Measurements from ENCODE around the gene ZNF267.
"Not testable (repeated sequence)": the region's sequence is repeated elsewhere in the genome, so short reads cannot be mapped to it uniquely, and the experiment has no call there.

Gene ZNF267

DNA sequence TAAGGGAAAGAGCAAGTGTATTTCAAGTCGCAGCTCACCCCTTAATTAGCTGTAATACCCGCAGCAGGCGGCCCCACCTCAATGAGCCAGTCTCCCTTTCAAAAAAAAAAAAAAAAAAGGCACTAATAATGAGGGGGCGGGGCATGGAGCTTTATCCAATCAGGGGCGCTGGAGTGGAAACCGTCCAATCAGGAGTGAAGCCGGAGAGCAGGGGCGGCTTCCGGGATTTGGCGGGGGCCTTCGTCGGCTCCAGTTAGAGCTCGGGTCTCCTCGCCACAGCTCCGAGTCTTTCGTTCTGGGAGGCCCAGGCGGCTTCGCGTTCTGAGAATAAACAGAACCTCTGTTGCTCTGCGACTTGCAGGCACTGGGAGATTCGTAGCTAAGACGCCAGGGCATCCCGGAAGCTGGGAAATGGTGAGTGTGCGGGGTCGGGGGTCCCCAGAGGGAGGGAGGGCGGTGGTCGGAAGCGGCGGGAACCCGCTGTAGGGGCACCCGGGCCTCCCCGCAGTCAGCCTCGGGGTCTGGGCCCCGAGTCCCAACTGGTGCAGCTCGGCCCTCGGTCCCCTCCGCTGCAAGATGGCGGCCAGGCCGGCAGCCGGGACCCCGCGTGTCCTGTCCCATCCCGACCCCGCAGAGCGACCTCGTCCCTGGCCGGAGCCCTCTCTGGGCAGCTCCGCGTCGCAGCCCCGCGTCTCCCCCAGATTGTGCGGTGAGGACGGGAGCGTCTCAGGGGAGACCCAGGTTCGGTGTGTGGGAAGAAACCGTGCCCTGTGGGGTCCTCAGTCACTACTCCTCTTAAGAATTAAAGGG lies at the start of gene ZNF267:
ZNF267 (plus strand) TSS at position 252 of the 810 bp plus-strand sequence; CDS start at position 412, 160 bp downstream.
- DNase-seq (ENCODE audit: low spot score), result peak; percentile 95

DNA sequence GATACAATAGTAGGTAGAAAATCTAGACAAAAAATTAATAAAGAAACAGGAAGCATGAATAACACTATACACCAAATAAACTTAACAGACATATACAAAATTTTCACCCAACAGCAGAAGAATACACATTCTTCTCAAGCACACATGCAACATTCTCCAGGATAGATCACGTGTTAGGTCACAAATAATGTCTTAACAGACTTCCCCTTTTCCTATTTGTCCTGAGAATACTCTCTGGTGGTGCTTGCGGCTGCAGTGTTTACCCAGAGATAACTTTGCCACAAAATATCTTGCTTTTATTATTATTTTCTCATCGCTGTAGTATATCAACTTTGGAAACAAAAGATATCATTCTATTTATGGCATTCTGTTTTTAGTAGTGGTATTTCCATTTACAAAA lies 40.6 kb upstream of the ZNF267 start:
- no peak for DNase-seq (ENCODE audit: low spot score)

DNA sequence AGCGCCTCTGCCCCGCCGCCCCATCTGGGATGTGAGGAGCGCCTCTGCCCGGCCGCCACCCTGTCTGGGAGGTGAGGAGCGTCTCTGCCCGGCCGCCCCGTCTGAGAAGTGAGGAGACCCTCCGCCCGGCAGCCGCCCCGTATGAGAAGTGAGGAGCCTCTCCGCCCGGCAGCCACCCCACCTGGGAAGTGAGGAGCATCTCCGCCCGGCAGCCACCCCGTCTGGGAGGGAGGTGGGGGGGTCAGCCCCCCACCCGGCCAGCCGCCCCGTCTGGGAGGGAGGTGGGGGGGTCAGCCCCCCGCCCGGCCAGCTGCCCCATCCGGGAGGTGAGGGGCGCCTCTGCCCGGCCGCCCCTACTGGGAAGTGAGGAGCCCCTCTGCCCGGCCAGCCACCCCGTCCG lies 37.2 kb upstream of the ZNF267 start:
- DNase-seq (ENCODE audit: low spot score), result not testable (repeated sequence)

DNA sequence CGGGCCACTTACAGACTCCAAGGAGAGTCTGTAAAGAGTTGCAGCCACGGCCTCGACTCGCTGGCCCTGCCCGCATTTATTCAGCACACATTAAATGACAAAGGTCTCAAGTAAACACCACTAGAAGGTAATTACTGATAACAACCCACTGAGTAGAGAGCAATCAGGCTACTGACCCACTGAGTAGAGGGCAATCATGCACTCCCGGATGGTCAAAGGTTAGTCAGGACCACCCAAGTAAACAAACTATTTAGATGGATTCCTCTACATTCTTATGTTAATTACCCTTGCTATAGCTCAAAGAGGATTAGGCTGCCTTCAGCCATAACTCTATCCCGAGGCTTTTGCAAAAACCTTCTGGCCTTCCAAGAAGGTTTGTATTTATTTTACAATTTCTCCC lies 30.7 kb upstream of the ZNF267 start:
- no peak for DNase-seq (ENCODE audit: low spot score)

DNA sequence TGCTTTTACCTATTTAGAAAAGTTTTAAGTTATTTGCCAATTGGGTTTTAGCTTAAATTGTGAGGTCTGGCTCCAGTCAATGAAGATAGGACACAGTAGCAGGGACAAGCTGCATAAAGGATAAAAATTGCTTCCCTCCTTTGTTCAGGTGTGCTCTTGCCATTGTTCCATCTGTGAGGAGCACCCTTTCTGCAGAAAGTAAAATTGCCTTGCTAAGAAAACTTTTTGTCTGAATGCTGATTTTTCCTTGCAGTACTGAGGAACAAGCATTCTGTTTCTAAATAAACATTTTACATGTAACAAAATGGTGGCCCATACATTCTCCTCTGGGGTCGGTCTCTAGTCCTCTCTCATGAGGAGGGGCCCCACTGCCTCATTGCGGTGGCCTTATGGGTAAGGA lies 25.0 kb upstream of the ZNF267 start:
- DNase-seq (ENCODE audit: low spot score), result not testable (repeated sequence)

DNA sequence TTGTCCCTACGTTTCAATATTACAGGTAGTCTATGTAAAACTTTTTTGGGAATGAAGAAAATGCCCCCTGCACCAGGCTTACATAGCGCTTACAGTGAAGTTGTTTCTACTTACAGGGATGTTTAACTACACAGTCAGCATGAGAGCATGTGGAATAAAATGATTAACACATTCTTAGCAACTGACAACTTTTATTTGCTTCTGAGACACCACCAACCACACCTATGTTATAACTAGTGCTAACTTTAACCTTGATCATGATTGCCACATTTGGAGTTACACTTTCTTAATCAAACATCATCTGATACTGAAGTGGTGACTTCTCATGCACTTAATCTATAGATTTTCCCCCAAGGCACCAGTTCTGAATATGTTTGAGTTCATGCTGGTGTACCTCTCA lies 20.3 kb upstream of the ZNF267 start:
- DNase-seq (ENCODE audit: low spot score), result no peak

DNA sequence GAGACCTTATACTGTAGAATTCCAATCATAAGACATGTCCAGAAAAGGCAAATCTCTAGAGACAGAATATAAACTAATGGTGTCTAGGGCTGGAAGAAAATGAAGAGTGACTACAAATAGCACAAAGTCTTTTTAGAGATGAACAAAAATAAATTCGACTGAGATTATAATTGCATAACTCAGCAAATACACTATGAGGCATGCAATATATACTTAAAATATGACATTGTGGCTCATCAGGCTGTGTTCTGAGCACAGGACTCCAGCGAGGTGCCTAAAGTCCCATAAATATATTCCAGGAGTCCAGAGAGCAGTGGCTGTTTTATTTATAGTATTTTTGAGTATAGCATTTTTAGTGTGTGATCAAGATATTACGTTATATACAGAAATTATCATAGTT lies 13.1 kb upstream of the ZNF267 start:
- DNase-seq (ENCODE audit: low spot score), result no peak

DNA sequence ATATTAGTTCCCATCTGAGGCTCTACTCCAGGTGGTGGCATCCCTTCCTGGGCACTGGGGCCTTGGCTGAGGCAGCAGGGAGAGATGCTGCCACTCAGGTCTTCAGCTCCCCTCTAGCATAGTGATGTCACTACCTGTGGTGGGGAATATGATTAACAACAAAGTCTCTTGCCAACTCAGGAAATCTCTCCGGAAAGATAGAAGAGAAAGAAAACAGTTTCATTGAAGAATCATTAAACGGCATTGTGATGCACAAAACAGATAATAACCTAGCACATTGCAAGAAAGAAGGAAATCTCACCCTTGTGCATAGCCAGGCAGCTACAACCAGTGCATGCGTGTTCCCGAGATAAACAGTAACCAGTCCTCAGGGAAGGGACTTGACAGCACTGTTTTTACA lies 12.2 kb upstream of the ZNF267 start:
- no peak for DNase-seq (ENCODE audit: low spot score)

DNA sequence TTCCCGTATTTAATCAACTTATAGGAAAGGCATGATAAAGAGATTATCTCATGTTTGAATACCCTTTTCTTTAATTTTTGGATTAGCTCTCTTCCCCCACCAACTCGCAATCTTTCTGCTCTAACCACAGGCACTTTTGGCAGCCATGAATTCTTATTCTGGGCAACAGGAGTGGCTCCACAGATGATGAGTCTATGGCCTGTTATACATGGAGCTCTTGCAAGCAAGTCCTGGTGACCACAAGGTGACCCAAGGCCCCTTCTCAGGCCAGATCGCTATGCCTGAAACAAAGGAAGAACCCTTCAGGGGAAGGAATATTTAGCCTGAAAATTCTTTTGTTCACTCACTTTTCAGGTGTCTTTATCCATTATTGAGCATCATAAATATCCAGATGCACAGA lies 10.8 kb upstream of the ZNF267 start:
- no peak for DNase-seq (ENCODE audit: low spot score)

DNA sequence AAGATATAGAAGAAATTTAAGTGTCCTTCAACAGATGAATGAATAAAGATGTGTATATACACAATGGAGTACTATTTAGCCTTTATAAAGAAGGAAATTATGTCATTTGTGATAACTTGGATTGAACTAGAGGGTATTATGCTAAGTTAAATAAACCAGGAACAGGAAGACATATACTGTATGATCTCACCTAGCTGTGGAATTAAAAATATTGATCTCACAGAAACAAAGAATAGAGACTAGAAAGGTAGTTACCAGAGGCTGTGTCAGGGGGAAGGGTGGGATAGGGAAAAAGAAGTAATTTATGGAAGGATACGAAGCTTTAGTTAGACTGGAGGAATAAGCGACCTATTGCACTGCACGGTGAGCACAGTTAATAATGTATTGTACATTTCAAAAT lies 5.4 kb upstream of the ZNF267 start:
- no peak for DNase-seq (ENCODE audit: low spot score)

DNA sequence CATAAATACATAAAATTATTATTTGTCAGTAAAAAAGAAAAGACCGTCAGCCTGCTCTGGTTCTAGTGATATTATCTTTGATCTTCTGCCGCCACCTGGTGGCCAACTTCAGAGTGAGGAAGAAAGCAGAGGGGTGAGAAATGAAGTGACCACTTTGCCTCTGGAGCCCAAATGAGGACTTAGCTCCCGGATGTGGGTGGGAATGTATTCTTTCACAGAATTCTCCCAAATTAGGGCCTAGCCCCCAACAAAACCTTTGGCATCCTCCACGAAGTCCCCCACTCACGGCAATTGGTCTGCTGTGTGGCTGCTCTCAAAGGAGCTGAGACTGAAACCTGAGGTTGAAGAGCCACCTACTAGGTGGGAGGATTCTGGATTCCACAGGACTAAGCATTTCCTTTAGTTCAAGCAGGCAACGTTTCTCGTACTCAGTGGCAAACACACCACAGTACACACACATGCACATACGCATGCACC lies 4.9 kb upstream of the ZNF267 start:
- DNase-seq (ENCODE audit: low spot score), result peak; percentile 62

DNA sequence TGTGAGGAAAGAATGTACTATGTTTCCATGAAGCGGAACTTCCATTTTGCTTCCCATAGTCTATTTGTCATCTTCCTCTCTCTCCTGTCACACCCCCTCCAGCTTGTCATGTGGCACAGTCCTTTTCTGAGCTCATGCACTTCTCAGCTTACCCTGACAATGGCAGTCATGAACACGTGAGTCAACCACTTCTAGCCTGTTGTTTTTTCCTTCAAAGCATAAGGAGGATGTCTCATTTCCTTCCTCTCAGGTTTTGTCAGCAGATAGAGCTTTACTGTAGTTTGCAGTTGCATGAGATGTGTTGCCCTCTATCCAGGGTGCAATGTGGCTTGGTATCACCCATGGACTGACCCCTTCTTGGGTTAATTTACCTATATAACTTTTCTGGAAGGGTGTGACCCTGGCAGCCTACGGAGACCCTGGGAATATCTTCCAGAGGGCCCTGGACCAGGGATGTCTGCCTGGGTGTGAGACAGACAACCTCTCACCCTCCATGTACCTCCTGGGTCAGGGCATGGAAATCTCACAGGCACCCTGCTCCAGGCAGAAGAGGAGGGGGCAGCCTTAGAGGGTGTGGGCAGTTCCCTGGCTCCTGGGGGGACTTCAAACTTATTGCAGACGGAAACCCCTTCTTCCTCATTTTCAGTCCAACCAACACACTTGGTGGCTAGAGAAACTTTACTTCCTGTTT lies 4.0 kb upstream of the ZNF267 start:
- DNase-seq (ENCODE audit: low spot score), result peak; percentile 59

DNA sequence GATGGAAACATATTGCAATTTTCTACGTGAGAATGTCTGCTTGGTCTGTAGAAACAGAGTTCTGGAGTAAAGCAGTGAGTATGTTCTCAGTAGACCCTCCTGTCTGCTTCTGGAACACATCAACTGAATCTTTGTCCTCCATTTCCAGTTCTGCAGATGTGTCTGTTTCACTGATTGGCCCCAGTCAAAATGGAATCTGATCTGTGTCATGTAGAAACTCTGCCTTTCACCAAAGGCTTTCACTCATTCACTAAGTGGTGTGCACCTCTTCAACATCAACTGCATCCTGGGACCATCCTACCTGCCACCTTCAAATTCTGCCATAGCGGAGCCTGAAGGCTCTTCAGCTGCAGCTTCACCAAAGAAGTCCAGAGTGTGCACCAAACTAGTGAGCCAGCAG lies 2.8 kb upstream of the ZNF267 start:
- no peak for DNase-seq (ENCODE audit: low spot score)

DNA sequence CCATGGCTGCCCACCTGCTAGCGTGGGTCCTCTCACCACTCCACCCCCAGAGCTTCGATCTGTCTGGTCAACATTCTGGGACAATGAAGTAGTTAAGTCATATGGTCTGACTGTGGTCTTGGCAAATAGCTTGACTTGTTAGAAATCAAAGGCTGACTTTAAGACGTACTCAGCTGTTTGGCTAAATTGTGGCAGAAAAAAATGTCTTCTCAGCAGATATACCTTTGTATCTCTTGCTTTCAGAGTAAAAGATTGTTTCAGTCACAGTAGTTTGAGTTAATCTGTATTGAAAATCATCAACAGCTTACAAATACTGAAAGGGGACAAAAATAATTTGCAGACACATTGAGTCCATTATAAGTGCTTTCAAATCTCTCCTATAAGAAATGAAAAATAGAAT lies 2.1 kb upstream of the ZNF267 start:
- no peak for DNase-seq (ENCODE audit: low spot score)

DNA sequence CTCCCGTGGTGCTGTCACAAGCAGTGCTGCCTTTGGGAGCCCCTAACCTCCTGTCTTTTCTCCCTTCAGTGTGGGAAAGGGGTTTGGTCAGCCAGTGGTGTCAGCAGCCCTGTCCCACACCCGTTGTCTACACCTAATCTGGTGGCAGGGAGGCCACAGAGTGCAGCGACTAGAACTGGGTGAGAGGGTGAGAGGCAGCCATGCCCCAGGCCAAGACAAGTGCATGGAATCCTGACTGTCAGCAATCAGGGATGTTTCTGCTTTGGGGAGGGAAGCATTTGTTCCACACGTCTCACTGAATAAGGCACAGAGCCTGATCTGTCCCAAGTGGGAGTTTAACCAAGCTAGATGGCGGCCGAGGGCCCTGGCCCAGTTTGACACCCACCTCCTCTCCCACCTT lies 1.4 kb upstream of the ZNF267 start:
- DNase-seq (ENCODE audit: low spot score), result no peak

DNA sequence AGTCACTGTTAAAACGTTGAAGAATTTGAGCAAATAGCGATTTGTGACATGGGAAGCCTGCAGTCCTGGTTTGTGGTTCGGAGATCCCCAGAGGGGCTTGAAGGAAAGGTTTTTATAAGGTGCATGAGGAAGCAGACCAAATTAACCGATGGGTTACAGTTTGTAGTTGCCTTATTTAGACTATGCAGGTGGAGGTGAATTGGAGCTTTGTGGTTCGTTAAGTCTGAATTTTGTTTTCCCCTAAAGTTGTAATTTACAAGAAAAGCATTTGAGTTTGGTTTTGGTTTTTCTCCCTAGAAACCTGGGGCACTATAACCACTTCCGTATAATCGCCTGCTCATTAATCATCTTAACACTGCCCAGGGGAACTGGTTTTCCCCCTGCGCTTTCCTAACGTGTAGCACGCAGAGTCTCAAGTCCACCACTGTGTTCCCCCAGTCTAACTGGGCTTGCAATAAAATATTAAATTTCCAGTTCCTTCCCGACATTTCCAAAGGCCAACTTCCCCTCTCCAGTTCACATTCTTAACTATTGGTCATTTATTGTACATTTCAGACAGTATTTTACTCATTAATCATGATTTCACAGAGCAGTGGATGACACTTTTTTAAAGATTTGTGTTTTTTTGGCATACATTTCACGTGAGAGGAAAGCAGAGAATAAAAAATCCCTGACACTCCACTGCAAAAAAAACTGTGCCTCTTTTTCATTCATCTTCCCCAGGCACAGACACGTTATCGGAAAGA lies 932 bp downstream of the ZNF267 start:
- peak; percentile 67 for DNase-seq (ENCODE audit: low spot score)

DNA sequence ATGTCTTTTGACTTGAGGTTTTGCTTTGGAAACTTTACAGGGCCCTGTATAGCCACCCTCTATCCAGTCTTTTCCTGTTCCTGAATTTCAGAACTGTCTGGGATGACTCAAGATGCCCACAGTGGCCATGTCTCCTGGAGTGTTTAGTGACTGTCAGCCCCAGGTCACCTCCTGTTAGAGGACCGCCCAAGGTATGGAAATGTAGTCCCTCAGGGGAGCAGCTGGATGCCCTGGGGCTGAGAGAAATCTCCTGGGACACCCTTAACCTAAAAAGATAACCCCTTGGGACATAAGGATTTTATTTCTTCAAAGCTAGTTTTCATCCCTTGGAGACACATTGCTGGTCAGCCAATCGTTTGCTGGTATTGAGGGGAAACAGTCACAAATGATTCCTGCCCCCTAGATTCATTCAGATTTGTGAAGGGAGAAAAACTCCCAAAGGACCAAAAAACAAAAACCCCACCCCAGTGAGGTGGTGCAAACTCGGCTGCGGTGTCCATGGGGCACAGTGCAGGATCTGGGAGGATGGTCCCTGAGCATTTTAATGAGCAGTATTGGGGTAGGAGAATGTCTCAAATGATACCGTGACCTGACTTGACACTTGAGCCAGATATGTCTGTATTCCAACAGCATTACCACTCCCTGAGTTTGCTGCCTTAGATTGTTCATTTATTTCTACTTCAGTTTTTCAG lies 1.7 kb downstream of the ZNF267 start:
- DNase-seq (ENCODE audit: low spot score), result peak; percentile 62

DNA sequence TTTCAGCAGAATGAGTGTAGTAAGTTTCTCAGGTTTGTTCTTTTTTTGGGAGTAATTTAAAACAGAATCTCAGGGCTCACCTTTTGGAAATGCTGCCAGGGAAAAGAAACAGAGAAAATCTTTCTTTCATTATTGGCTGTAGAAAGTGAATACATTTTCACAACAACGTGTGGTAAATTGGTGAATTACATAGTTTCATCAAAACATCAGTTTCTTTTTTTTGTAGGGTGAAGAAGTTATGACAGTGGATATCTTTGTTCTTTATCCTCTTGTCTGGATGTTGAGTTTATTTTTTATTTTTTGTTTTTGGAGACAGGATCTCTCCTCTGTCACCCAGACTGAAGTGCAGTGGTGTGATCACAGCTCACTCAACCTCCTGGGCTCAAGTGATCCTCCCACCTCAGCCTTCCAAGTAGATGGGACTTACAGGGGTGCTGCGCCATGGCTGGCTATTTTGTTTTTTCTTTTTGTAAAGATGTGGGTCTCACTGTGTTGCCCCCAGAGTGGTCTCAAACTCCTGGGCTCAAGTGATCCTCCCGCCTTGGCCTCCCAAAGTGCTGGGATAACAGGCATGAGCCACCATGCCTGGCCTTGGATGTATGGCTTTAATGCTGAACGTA lies 2.4 kb downstream of the ZNF267 start:
- no peak for DNase-seq (ENCODE audit: low spot score)

DNA sequence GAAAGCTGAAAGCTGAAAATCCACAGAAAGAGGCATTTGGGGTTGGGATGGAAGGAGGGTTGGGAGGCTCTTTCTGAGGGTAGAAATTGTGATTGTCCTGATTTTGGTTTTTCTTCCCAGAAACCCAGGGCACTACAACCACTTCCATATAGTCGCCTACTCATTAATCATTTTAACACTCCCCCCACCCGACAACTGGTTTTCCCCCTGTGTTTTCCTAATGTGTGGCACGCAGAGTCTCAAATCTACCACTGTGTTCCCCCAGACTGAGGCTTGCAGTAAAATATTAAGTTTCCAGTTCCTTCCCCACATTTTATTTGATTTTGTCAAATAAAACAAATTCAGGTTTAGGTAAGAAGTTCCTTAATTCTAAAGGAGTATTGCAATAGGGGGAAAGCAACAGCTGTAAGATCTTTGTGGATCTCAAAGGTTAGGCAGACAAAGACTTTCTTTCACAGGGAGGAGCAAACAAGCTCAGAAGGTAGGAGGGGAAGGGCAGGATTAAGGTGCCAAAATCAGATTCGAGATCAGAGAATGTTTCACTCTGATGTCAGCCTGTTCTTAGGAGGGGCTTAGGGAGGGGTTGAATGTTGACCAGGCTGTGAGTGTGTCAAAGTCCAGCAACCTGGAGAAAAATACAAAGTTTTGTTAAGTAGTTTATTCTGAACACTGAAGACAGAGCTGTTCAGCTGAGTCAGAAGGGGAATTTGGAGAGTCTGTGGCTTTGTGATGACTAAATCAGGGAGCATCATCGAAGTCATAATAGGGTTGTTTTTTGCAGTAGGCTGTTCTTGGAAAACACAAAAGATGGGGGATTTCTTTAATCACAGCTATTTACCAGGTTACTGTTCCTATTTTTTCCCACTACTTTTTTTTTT lies 3.6 kb downstream of the ZNF267 start:
- DNase-seq (ENCODE audit: low spot score), result no peak

DNA sequence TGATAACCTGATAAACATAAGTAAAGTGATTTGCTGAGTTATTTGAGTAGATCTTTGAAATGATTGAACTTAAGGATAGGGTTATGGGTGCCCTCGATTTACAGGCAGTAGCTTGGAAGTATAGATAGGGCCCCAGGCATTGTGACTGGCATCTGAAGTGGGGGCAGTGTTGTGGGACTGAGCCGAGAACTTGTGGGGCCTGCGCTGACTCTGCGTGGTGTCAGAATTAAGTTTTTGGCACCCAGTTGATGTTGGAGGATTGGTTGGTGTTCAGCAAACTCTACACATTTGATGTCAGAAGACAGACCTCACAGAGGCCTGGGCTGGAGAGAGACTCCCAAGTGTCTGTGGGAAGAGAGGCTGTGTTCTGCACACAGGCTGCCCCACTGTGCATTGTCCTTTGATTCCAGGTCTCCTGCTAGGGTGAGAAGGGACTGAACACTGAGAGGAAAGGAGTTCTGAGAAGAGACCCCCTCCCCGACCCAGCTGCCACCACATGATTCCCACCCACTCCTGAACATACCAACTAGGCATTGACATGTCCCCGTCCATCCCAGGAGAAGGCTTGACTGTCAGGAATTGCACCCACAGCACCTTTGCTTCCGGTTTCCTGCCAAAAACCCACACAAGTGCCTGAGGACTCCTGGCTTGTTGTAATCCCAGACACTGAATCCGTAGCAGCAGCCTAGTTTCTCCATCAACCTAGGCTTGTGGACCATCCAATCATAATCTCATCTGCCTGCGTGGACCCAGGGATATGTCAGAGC lies 4.5 kb downstream of the ZNF267 start:
- no peak for DNase-seq (ENCODE audit: low spot score)
